ENCODE data around the gene RBM8A. TPM values are rescaled to one million over a fixed set of nuclear protein-coding genes. Genes with fewer than 3 reads are reported as not detected.

The RBM8A gene
- total and polyA plus RNA-seq, 12 donors, result 34.5 to 151 (median 67.4) TPM

- intact Hi-C loops (cut with DNase I), result no loop called here
These were observed 47.5 kb downstream of the RBM8A start for GRCh38 chr1:145879775-145880174.

GRCh38 chr1:145878724-145879123, 48.6 kb downstream of the RBM8A start:
- no peaks in the 10 kb centered on the region for H3K36me3 ChIP-seq
- ATAC-seq, result no peak
- no peak overlapping the region for H3K4me3 ChIP-seq
- no peak for DNase-seq
- no peaks in the 10 kb centered on the region for H3K27me3 ChIP-seq
- no peaks in the 10 kb centered on the region for H3K9me3 ChIP-seq
- no peak overlapping the region for H3K27ac ChIP-seq
- no peak for TF ChIP-seq CTCF (IDR thresholded peaks at IDR 0.05)
- 77 to 80% methylated on average over 2 of the region's 2 CpGs for WGBS, 2 donors
- H3K4me1 ChIP-seq, result no peaks in the 10 kb centered on the region
- intact Hi-C loops (cut with DNase I), result no loop called here

More at GRCh38 chr1:145879775-145880174, 47.5 kb downstream of the RBM8A start:
- DNase-seq (no peak), ATAC-seq (no peak)
- no peak overlapping the region for H3K4me3 ChIP-seq
- peaks cover 0 to 7% (median 0%) of the 10 kb centered on the region in 7 donors for H3K27me3 ChIP-seq
- no peaks in the 10 kb centered on the region for H3K9me3 ChIP-seq
- peaks cover 0 to 2% (median 0%) of the 10 kb centered on the region in 9 donors for H3K4me1 ChIP-seq
- no peak overlapping the region for H3K27ac ChIP-seq
- TF ChIP-seq CTCF (IDR thresholded peaks at IDR 0.05), result no peak
- WGBS, 2 donors, result 58 to 73% methylated on average over 5 of the region's 5 CpGs
- no peaks in the 10 kb centered on the region for H3K36me3 ChIP-seq

- DNase-seq (no peak), ATAC-seq (no peak)
- no peaks in the 10 kb centered on the region for H3K9me3 ChIP-seq
- H3K4me3 ChIP-seq, result no peak overlapping the region
- WGBS, 2 donors, result 75 to 84% methylated on average over 7 of the region's 7 CpGs
- peaks cover 0 to 1% (median 0%) of the 10 kb centered on the region in 9 donors for H3K4me1 ChIP-seq
- H3K27ac ChIP-seq, result no peak overlapping the region
- no peaks in the 10 kb centered on the region for H3K27me3 ChIP-seq
- H3K36me3 ChIP-seq, result no peaks in the 10 kb centered on the region
- no peak for TF ChIP-seq CTCF (IDR thresholded peaks at IDR 0.05)
- intact Hi-C loops (cut with DNase I), result no loop called here
These were observed 49.3 kb downstream of the RBM8A start for GRCh38 chr1:145877923-145878486.

- Histone ChIP-seq H3K36me3 (no peaks in the 10 kb centered on the region), H3K9me3 (no peaks in the 10 kb centered on the region), H3K27ac (no peak overlapping the region), H3K4me1 (peaks cover 0 to 21% (median 9%) of the 10 kb centered on the region in 9 donors), H3K4me3 (no peak overlapping the region), H3K27me3 (no peaks in the 10 kb centered on the region)
- 93 to 97% methylated on average over 12 of the region's 12 CpGs for WGBS, 2 donors
- ATAC-seq (no peak), DNase-seq (no peak)
- intact Hi-C loops (cut with DNase I), result no loop called here
- no peak for TF ChIP-seq CTCF (IDR thresholded peaks at IDR 0.05)
These were observed 52.6 kb downstream of the RBM8A start for GRCh38 chr1:145874646-145875045.
